H1 (cell line): ENCODE data around the gene MSL3B.
A peak's percentile ranks its signal among the peaks of the same experiment; 100 is the strongest.

Source experiments
- CHD2 ChIP-seq: IDR thresholded peaks from 2 replicates; pipeline ENCODE4 v1.6.1; 2012; ENCODE audit warnings: low read length, improper control_type of control experiment
- CTBP2 ChIP-seq: IDR thresholded peaks from 2 replicates; pipeline ENCODE4 v1.7.0; 2011; ENCODE audit warnings: borderline replicate concordance, mild to moderate bottlenecking, moderate library complexity, mixed read lengths, low read length; ENCODE audit not compliant: insufficient read depth, insufficient read length
- KDM4A ChIP-seq: IDR thresholded peaks from one replicate; pipeline ENCODE4 v1.7.1; 2012; ENCODE audit warnings: low read depth, mild to moderate bottlenecking, moderate library complexity, low read length, inconsistent platforms; ENCODE audit not compliant: severe bottlenecking
- POLR2AphosphoS5 ChIP-seq: IDR thresholded peaks from 2 replicates; pipeline ENCODE4 v1.6.1; 2011; ENCODE audit warnings: low read depth, low read length
- RBBP5 ChIP-seq: IDR thresholded peaks from 2 replicates; pipeline ENCODE4 v1.7.1; 2012; ENCODE audit warnings: low read depth, mild to moderate bottlenecking, inconsistent platforms, low read length, moderate library complexity, borderline replicate concordance
- SAP30 ChIP-seq: fragments of 300-600 bp; sonication (generic); IDR thresholded peaks from 2 replicates; pipeline ENCODE4 v1.7.1; 2012; ENCODE audit warnings: low read length, moderate library complexity, mild to moderate bottlenecking, inconsistent platforms; ENCODE audit not compliant: insufficient read depth, insufficient replicate concordance
- SIX5 ChIP-seq: IDR thresholded peaks from 2 replicates; pipeline ENCODE4 v1.6.1; 2011; ENCODE audit warnings: mild to moderate bottlenecking, low read depth, low read length
- SP1 ChIP-seq: IDR thresholded peaks from 2 replicates; pipeline ENCODE4 v1.6.1; 2011; ENCODE audit warnings: low read depth, low read length
- TF ChIP-seq, protein P1 (sequence below): fragments of 300-600 bp; sonication (generic); IDR thresholded peaks from 2 replicates; pipeline ENCODE4 v1.7.1; 2012; ENCODE audit warnings: low read length, moderate library complexity, mild to moderate bottlenecking, inconsistent platforms; ENCODE audit not compliant: insufficient replicate concordance
- TF ChIP-seq, protein P2 (sequence below): IDR thresholded peaks from 2 replicates; pipeline ENCODE4 v1.6.1; 2011; ENCODE audit warnings: low read depth, mild to moderate bottlenecking, low read length; ENCODE audit not compliant: insufficient read depth

MSL3B gene

DNA sequence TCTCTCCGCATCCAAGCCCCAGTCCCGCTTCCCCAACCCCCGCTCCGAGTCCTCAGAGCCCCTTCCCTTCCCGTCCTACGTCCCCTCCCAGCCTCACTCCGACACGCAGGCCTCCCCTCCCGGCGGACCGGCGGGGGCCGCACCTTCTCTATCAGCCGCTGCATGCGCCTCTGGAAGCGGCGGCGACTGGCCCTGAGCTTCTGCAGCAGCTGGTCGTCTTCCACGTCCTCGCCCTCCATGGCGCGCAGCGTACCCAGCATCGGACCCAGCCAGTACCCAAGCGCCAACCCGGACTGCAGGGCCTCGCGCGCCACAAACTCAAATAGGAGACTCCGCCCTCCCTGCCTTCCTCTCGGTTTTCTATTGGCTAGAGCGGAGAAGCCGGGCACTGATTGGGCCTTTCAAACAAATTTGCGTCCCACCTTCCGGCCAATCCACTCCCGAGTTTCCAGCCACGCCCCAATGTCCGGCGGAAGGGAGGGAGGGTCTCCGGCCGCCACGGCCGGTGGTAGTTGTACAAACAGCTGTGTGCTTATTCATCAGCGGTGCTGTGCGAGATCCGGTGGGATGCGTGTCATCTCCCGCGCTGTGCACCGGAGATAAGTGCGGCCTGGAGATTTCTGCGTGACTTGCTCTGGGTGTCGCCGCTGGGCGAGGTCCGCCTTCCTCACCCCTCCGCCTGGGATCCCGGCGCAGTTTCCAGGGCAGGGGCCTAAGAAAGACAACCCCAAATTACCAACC, 13.8 kb downstream of the MSL3B start, which contains the start of gene HJURP (continued):
- TF ChIP-seq, protein P1, sequence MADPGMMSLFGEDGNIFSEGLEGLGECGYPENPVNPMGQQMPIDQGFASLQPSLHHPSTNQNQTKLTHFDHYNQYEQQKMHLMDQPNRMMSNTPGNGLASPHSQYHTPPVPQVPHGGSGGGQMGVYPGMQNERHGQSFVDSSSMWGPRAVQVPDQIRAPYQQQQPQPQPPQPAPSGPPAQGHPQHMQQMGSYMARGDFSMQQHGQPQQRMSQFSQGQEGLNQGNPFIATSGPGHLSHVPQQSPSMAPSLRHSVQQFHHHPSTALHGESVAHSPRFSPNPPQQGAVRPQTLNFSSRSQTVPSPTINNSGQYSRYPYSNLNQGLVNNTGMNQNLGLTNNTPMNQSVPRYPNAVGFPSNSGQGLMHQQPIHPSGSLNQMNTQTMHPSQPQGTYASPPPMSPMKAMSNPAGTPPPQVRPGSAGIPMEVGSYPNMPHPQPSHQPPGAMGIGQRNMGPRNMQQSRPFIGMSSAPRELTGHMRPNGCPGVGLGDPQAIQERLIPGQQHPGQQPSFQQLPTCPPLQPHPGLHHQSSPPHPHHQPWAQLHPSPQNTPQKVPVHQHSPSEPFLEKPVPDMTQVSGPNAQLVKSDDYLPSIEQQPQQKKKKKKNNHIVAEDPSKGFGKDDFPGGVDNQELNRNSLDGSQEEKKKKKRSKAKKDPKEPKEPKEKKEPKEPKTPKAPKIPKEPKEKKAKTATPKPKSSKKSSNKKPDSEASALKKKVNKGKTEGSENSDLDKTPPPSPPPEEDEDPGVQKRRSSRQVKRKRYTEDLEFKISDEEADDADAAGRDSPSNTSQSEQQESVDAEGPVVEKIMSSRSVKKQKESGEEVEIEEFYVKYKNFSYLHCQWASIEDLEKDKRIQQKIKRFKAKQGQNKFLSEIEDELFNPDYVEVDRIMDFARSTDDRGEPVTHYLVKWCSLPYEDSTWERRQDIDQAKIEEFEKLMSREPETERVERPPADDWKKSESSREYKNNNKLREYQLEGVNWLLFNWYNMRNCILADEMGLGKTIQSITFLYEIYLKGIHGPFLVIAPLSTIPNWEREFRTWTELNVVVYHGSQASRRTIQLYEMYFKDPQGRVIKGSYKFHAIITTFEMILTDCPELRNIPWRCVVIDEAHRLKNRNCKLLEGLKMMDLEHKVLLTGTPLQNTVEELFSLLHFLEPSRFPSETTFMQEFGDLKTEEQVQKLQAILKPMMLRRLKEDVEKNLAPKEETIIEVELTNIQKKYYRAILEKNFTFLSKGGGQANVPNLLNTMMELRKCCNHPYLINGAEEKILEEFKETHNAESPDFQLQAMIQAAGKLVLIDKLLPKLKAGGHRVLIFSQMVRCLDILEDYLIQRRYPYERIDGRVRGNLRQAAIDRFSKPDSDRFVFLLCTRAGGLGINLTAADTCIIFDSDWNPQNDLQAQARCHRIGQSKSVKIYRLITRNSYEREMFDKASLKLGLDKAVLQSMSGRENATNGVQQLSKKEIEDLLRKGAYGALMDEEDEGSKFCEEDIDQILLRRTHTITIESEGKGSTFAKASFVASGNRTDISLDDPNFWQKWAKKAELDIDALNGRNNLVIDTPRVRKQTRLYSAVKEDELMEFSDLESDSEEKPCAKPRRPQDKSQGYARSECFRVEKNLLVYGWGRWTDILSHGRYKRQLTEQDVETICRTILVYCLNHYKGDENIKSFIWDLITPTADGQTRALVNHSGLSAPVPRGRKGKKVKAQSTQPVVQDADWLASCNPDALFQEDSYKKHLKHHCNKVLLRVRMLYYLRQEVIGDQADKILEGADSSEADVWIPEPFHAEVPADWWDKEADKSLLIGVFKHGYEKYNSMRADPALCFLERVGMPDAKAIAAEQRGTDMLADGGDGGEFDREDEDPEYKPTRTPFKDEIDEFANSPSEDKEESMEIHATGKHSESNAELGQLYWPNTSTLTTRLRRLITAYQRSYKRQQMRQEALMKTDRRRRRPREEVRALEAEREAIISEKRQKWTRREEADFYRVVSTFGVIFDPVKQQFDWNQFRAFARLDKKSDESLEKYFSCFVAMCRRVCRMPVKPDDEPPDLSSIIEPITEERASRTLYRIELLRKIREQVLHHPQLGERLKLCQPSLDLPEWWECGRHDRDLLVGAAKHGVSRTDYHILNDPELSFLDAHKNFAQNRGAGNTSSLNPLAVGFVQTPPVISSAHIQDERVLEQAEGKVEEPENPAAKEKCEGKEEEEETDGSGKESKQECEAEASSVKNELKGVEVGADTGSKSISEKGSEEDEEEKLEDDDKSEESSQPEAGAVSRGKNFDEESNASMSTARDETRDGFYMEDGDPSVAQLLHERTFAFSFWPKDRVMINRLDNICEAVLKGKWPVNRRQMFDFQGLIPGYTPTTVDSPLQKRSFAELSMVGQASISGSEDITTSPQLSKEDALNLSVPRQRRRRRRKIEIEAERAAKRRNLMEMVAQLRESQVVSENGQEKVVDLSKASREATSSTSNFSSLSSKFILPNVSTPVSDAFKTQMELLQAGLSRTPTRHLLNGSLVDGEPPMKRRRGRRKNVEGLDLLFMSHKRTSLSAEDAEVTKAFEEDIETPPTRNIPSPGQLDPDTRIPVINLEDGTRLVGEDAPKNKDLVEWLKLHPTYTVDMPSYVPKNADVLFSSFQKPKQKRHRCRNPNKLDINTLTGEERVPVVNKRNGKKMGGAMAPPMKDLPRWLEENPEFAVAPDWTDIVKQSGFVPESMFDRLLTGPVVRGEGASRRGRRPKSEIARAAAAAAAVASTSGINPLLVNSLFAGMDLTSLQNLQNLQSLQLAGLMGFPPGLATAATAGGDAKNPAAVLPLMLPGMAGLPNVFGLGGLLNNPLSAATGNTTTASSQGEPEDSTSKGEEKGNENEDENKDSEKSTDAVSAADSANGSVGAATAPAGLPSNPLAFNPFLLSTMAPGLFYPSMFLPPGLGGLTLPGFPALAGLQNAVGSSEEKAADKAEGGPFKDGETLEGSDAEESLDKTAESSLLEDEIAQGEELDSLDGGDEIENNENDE = no peak
- no peak for TF ChIP-seq SIX5
- peak; percentile 85 for TF ChIP-seq KDM4A
- TF ChIP-seq RBBP5 = 0 out of 2 replicates have a peak, but pooled peaks have one; percentile 42
- TF ChIP-seq, protein P2, sequence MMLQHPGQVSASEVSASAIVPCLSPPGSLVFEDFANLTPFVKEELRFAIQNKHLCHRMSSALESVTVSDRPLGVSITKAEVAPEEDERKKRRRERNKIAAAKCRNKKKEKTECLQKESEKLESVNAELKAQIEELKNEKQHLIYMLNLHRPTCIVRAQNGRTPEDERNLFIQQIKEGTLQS = no peak
- TF ChIP-seq SAP30 = peak; percentile 99
- peak; percentile 83 for TF ChIP-seq POLR2AphosphoS5
- TF ChIP-seq SP1 = peak; percentile 90
- TF ChIP-seq CTBP2 = no peak
- peak; percentile 62; the same call in 1 of the 2 replicates for TF ChIP-seq CHD2
